ENCODE data around the gene NOC2L.
A peak's percentile ranks its signal among the peaks of the same experiment; 100 is the strongest.

Gene NOC2L

GRCh38 chr1:927234-927633, 31.8 kb downstream of the NOC2L start:
- DNase-seq, result no peak

GRCh38 chr1:925561-926421, 33.3 kb downstream of the NOC2L start:
- no peak for DNase-seq

- DNase-seq, result no peak
Measured at GRCh38 chr1:924656-925560, 34.1 kb downstream of the NOC2L start.

- no peak for DNase-seq
Measured at GRCh38 chr1:923991-924655, 34.9 kb downstream of the NOC2L start.

GRCh38 chr1:923131-923990, 35.7 kb downstream of the NOC2L start, which contains the start of gene SAMD11:
Gene SAMD11 (plus strand): TSS chr1:923923. CDS start chr1:924432, 509 bp downstream.
- DNase-seq, result peak; percentile 12

- peak; percentile 18 for DNase-seq
Measured at GRCh38 chr1:921011-921837, 37.8 kb downstream of the NOC2L start.

- DNase-seq, result no peak
Measured at GRCh38 chr1:920521-920920, 38.5 kb downstream of the NOC2L start.

- DNase-seq, result no peak
Measured at GRCh38 chr1:920010-920409, 39.0 kb downstream of the NOC2L start.

- DNase-seq, result no peak
Measured at GRCh38 chr1:919271-919872, 39.7 kb downstream of the NOC2L start.

GRCh38 chr1:918843-919242, 40.2 kb downstream of the NOC2L start:
- DNase-seq, result no peak

- DNase-seq, result no peak
Measured at GRCh38 chr1:918353-918752, 40.7 kb downstream of the NOC2L start.

GRCh38 chr1:917466-918091, 41.5 kb downstream of the NOC2L start:
- no peak for DNase-seq

- no peak for DNase-seq
Measured at GRCh38 chr1:917076-917459, 42.0 kb downstream of the NOC2L start.

GRCh38 chr1:916173-917075, 42.6 kb downstream of the NOC2L start:
- no peak for DNase-seq

GRCh38 chr1:915295-916172, 43.5 kb downstream of the NOC2L start:
- DNase-seq, result no peak

GRCh38 chr1:914891-915280, 44.2 kb downstream of the NOC2L start:
- no peak for DNase-seq

GRCh38 chr1:914131-914890, 44.7 kb downstream of the NOC2L start:
- DNase-seq, result no peak
